PC-9 (cell line): ENCODE data around the gene MCTP2.

ENCODE experiments used
- CTCF ChIP-seq: fragments of 200-600 bp; sonication (generic); conservative IDR thresholded peaks from 2 replicates; pipeline ENCODE4 v1.6.1; 2017; ENCODE audit warnings: mixed run types, antibody characterized with exemption, mild to moderate bottlenecking, moderate library complexity
- EZH2 ChIP-seq: fragments of 200-600 bp; sonication (generic); IDR thresholded peaks from 2 replicates; pipeline ENCODE4 v1.8.0; 2017; ENCODE audit warnings: antibody characterized with exemption, low read depth

GRCh38 chr15:94381384-94381783, 150.0 kb downstream of the MCTP2 start:
- TF ChIP-seq CTCF (no peak), EZH2 (no peak)
